ENCODE measurements around the gene IGFBP7.

DNA sequence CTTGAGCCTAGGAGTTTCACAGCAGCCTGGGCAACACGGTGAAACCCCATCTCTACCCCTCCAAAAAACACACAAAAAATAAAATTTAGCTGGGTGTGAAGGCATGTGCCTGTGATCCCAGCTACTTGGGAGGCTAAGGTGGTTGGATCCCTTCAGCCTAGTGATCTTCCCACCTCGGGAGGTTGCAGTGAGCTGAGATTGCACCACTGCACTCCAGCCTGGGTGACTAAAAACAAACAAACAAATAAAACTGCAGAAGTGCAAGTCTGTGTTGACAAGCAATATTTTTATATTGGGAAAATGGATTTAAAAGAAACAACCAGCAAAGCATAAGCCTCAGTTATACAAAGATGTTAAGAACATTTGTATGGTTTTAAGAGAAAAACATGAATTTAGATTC lies 46.1 kb downstream of the IGFBP7 start:
- TF ChIP-seq TAF1 (IDR thresholded peaks at IDR 0.05; ENCODE audit: borderline replicate concordance, insufficient read depth, low read length) = no peak
- TF ChIP-seq POLR2AphosphoS5 (IDR thresholded peaks at IDR 0.05; ENCODE audit: low read depth, low read length) = no peak
